Measurements from ENCODE around the gene RPS18. TPM values are rescaled to one million over a fixed set of nuclear protein-coding genes. Genes with fewer than 3 reads are reported as not detected.
A peak's percentile ranks its signal among the peaks of the same experiment; 100 is the strongest.

Gene RPS18
- total and polyA plus RNA-seq, 9 of the 15 experiments (the other 6 are each of a cell fraction or from before 2014, with no cell fraction given): 5,023 to 17,516 (median 8,131) TPM

GRCh38 chr6:33297956-33298772 is 26.3 kb downstream of the RPS18 start (continued):
- no peak for TF ChIP-seq ZBTB17 (CRISPR knock-in tag; IDR thresholded peaks at IDR 0.05)
- TF ChIP-seq GTF3C2 (IDR thresholded peaks at IDR 0.05; ENCODE audit: borderline replicate concordance, extremely low read depth, insufficient read length): no peak
- TF ChIP-seq NR4A1 (CRISPR knock-in tag; IDR thresholded peaks at IDR 0.05): 0 out of 2 replicates have a peak, but pooled peaks have one; percentile 17
- no peak for TF ChIP-seq NR4A1 (tag; IDR thresholded peaks at IDR 0.05)
- no peak for TF ChIP-seq GABPA (tag; conservative IDR thresholded peaks at IDR 0.05; ENCODE audit: low read depth)
- TF ChIP-seq SIN3B (IDR thresholded peaks at IDR 0.05; ENCODE audit: low read depth): no peak
- no peak for TF ChIP-seq CBFA2T2 (conservative IDR thresholded peaks at IDR 0.05)
- TF ChIP-seq CHD7 (IDR thresholded peaks at IDR 0.05; ENCODE audit: low read depth, low read length): no peak
- TF ChIP-seq, protein P1, sequence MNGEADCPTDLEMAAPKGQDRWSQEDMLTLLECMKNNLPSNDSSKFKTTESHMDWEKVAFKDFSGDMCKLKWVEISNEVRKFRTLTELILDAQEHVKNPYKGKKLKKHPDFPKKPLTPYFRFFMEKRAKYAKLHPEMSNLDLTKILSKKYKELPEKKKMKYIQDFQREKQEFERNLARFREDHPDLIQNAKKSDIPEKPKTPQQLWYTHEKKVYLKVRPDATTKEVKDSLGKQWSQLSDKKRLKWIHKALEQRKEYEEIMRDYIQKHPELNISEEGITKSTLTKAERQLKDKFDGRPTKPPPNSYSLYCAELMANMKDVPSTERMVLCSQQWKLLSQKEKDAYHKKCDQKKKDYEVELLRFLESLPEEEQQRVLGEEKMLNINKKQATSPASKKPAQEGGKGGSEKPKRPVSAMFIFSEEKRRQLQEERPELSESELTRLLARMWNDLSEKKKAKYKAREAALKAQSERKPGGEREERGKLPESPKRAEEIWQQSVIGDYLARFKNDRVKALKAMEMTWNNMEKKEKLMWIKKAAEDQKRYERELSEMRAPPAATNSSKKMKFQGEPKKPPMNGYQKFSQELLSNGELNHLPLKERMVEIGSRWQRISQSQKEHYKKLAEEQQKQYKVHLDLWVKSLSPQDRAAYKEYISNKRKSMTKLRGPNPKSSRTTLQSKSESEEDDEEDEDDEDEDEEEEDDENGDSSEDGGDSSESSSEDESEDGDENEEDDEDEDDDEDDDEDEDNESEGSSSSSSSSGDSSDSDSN (IDR thresholded peaks at IDR 0.05; ENCODE audit: borderline replicate concordance in 1 of 2, low read depth in 2 of 2, low read length in 2 of 2): no peak

Data from K562 (cell line).